ENCODE results near the gene SCGB1A1.

- TF ChIP-seq TARDBP (IDR thresholded peaks at IDR 0.05) (no peak), BHLHE40 (IDR thresholded peaks at IDR 0.05; ENCODE audit: borderline replicate concordance) (no peak), FOXA1 (IDR thresholded peaks at IDR 0.05) (no peak), ELF4 (IDR thresholded peaks at IDR 0.05) (no peak), SUZ12 (IDR thresholded peaks at IDR 0.05) (no peak), SP1 (IDR thresholded peaks at IDR 0.05) (no peak)
Measured at GRCh38 chr11:62393061-62393611, 25.7 kb upstream of the SCGB1A1 start.

All from HEK293T (cell line).